ENCODE results near the gene CA5A.
"Not testable (repeated sequence)": the region's sequence is repeated elsewhere in the genome, so short reads cannot be mapped to it uniquely, and the experiment has no call there.

GRCh38 chr16:87911106-87911763 is 25.1 kb downstream of the CA5A start:
- TF ChIP-seq EP300, CTCF (IDR thresholded peaks at IDR 0.05): not testable (repeated sequence)
